ENCODE data around the gene SSBP4. TPM values are rescaled to one million over a fixed set of nuclear protein-coding genes. Genes with fewer than 3 reads are reported as not detected.

Gene SSBP4
- polyA plus RNA-seq, 1 of the 3 experiments (the other 2 are of a cell fraction) = 24.9 TPM

GRCh38 chr19:18431351-18432197 lies 12.4 kb downstream of the SSBP4 start:
- no peaks in the 10 kb centered on the region for H3K9me3 ChIP-seq
- TF ChIP-seq GABPA (IDR thresholded peaks at IDR 0.05; ENCODE audit: low read depth) (no peak), POLR2AphosphoS5 (IDR thresholded peaks at IDR 0.05; ENCODE audit: low read depth, low read length) (no peak), CTCF (IDR thresholded peaks at IDR 0.05) (no peak), MEF2A (IDR thresholded peaks at IDR 0.05; ENCODE audit: borderline replicate concordance, low read depth) (no peak), RFX5 (IDR thresholded peaks at IDR 0.05; ENCODE audit: low read length) (no peak), IRF3 (IDR thresholded peaks at IDR 0.05; ENCODE audit: low read depth, low read length) (no peak), RAD21 (IDR thresholded peaks at IDR 0.05; ENCODE audit: low read length) (no peak), EZH2phosphoT487 (IDR thresholded peaks at IDR 0.05; ENCODE audit: borderline replicate concordance, low read depth) (no peak), REST (IDR thresholded peaks at IDR 0.05; ENCODE audit: low read depth, low read length) (no peak), FOXM1 (IDR thresholded peaks at IDR 0.05; ENCODE audit: low read depth) (no peak), TAF1 (IDR thresholded peaks at IDR 0.05; ENCODE audit: borderline replicate concordance, low read depth, low read length) (no peak), RXRA (IDR thresholded peaks at IDR 0.05; ENCODE audit: borderline replicate concordance, low read depth) (no peak)
- H3K36me3 ChIP-seq (replicated peaks in 1 of 2; ENCODE audit: control insufficient read depth in 1 of 2, insufficient read depth in 2 of 2, low read length in 1 of 2) = peaks cover 0 to 11% of the 10 kb centered on the region in 2 experiments
- peaks cover 5% of the 10 kb centered on the region for H3F3A ChIP-seq (replicated peaks; ENCODE audit: insufficient read depth)
- no peak overlapping the region for H3K4me3 ChIP-seq (ENCODE audit: low read depth in 2 of 2, low read length in 1 of 2)
- POLR2A ChIA-PET = interaction anchor here (1.6 kb wide), 1 partner anchor 150 kb away, joined by 4 read pairs; the partner anchor contains the start of gene JUND
- peaks cover 7% of the 10 kb centered on the region; the same call in 1 of the 2 replicates for H3K79me2 ChIP-seq (ENCODE audit: insufficient read depth)
- no peak overlapping the region for H2AFZ ChIP-seq (ENCODE audit: low read depth)
- H3K9ac ChIP-seq = no peak overlapping the region
- H3K27ac ChIP-seq (ENCODE audit: low read depth in 2 of 2, low read length in 1 of 2) = no peak overlapping the region; a peak in 1 of 4 replicates
- no peaks in the 10 kb centered on the region for H3K9me2 ChIP-seq
- peaks cover under 1% of the 10 kb centered on the region; the same call in 1 of the 2 replicates for H4K20me1 ChIP-seq (ENCODE audit: insufficient read depth)
- peaks cover 15 to 58% of the 10 kb centered on the region in 2 experiments; a peak in 2 of 4 replicates for H3K4me1 ChIP-seq (ENCODE audit: control insufficient read depth in 1 of 2, insufficient read depth in 2 of 2, low read depth in 1 of 2, low read length in 1 of 2)
- CTCF ChIA-PET = interaction anchor here (0.8 to 1.5 kb wide), 5 partner anchors 8 to 45 kb away, joined by 3 to 5 read pairs (median 3); partner anchors contain the start of genes GDF15 and SSBP4
- no peak overlapping the region for H3K4me2 ChIP-seq
- H3K27me3 ChIP-seq (ENCODE audit: insufficient read depth) = no peaks in the 10 kb centered on the region
- no peak for DNase-seq
- 91% methylated on average over 11 of the region's 34 CpGs for WGBS (ENCODE audit: low lambda C conversion rate)
